GM06990 (cell line): ENCODE results near the gene SLC17A5.
A peak's percentile ranks its signal among the peaks of the same experiment; 100 is the strongest.

ENCODE experiments used
- DNase-seq: peaks from one replicate; pipeline ENCODE4 v3.0.0-alpha.2; 2011; ENCODE audit not compliant: insufficient read length; ENCODE audit errors: extremely low read depth
- H3K27me3 ChIP-seq: replicated peaks from 2 replicates; pipeline ENCODE4 v1.6.0; 2011; ENCODE audit warnings: low read length; ENCODE audit not compliant: control insufficient read depth, insufficient read depth
- H3K36me3 ChIP-seq: 2 replicates; pipeline ENCODE4 v1.5.1; 2011; ENCODE audit warnings: low read length; ENCODE audit not compliant: control insufficient read depth, insufficient read depth
- H3K4me3 ChIP-seq: replicated peaks from 2 replicates; pipeline ENCODE4 v1.5.1; 2011; ENCODE audit warnings: low read depth, mild to moderate bottlenecking, control low read depth, low read length
- TF ChIP-seq, protein P1 (sequence below): IDR thresholded peaks from 2 replicates; pipeline ENCODE4 v1.5.1; 2011; ENCODE audit warnings: low read length, control low read depth, mild to moderate bottlenecking, inconsistent platforms; ENCODE audit not compliant: insufficient read depth, poor library complexity, severe bottlenecking

Gene SLC17A5

DNA sequence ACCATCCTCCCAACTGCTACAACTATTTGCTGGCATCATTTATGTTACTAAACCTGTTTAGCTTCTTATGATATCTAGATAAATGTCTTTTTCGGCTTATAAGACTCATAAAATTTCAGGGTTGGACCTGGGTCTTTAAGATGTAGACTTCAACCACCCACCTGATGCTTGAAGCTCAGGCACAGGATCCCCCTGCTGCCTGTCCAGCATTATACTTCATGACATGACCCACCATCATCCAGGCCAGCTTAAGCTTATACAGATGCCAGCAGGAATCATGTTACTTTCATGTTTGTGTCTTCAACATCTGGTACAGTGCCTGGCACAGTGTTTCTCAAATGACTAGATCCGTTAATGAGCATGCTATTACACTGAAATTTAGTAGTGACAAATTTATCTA is 47.4 kb downstream of the SLC17A5 start:
- no peak for DNase-seq
- TF ChIP-seq, protein P1, sequence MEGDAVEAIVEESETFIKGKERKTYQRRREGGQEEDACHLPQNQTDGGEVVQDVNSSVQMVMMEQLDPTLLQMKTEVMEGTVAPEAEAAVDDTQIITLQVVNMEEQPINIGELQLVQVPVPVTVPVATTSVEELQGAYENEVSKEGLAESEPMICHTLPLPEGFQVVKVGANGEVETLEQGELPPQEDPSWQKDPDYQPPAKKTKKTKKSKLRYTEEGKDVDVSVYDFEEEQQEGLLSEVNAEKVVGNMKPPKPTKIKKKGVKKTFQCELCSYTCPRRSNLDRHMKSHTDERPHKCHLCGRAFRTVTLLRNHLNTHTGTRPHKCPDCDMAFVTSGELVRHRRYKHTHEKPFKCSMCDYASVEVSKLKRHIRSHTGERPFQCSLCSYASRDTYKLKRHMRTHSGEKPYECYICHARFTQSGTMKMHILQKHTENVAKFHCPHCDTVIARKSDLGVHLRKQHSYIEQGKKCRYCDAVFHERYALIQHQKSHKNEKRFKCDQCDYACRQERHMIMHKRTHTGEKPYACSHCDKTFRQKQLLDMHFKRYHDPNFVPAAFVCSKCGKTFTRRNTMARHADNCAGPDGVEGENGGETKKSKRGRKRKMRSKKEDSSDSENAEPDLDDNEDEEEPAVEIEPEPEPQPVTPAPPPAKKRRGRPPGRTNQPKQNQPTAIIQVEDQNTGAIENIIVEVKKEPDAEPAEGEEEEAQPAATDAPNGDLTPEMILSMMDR = no peak
- H3K27me3 ChIP-seq = no peaks in the 10 kb centered on the region

DNA sequence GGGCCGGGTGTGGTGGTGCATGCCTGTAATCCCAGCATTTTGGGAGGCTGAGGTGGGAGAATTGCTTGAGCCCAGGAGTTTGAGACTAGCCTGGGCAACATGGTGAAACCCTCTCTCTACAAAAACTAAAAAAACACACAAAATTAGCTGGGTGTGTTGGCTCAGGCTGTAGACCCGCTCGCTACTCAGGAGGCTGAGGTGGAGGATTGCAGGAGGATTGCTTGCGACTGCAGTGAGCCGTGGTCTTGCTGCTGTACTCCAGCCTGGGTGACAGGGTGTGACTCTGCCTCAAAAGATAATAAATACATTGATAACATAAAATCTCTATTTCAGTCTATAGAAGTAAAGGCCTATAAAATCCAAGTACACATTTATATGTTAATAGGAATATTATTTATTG is 49.3 kb downstream of the SLC17A5 start:
- TF ChIP-seq, protein P1 = no peak
- no peaks in the 10 kb centered on the region for H3K36me3 ChIP-seq
- no peak for DNase-seq
- no peak overlapping the region for H3K4me3 ChIP-seq
- no peaks in the 10 kb centered on the region for H3K27me3 ChIP-seq

More for the DNA sequence above, 47.4 kb downstream of the SLC17A5 start:
- no peak overlapping the region for H3K4me3 ChIP-seq
- no peaks in the 10 kb centered on the region for H3K36me3 ChIP-seq

DNA sequence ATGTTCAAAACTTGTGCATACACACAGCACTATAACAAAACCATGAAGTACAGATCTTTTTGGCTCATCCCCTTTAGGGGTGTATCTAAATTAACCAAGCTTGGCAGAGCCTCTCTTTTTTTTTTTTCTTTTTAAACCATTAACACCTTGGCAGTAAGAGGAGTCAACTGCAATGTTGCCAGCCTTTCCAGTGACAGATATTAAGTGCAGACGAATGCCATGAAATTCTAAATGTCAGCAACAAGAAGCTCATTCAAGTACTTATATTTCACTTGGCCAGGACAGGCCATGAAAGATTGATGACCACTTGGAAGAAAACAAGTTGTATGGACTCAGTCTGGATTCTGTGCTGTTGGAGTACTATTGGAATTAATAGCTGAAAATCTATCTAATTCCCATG is 49.8 kb downstream of the SLC17A5 start:
- Histone ChIP-seq H3K36me3 (no peaks in the 10 kb centered on the region), H3K4me3 (no peak overlapping the region), H3K27me3 (no peaks in the 10 kb centered on the region)
- TF ChIP-seq, protein P1 = no peak
- DNase-seq = no peak

DNA sequence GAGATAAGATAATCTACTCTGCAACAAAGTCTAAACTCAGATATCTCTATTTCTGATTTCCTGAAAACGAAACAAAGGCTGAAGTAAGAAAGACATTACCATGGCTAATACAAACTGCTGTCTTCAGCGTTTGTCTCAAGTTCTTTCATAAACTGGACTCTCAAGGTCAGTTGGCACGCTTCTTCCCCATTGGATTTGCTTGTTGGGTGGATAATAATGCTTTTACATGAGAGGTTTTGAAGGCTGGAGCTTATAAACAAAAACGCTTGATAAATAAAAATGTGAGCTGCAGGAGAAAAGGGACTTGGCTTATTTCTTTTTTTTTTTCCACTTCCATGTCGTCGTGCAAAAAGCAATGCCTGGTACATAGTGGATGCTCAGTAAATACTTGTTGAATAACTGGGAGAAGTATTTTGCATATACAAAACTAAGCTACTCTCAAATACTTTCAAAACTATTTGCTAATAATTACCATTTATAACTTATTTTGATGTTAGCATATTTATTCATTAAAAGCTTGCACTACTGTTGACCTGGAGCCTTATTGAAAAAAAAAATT is 67.3 kb downstream of the SLC17A5 start:
- DNase-seq = no peak
- TF ChIP-seq, protein P1 = no peak
- no peaks in the 10 kb centered on the region for H3K36me3 ChIP-seq
- no peaks in the 10 kb centered on the region for H3K27me3 ChIP-seq
- H3K4me3 ChIP-seq = peak overlapping the region; percentile 26; the same call in 1 of the 2 replicates

DNA sequence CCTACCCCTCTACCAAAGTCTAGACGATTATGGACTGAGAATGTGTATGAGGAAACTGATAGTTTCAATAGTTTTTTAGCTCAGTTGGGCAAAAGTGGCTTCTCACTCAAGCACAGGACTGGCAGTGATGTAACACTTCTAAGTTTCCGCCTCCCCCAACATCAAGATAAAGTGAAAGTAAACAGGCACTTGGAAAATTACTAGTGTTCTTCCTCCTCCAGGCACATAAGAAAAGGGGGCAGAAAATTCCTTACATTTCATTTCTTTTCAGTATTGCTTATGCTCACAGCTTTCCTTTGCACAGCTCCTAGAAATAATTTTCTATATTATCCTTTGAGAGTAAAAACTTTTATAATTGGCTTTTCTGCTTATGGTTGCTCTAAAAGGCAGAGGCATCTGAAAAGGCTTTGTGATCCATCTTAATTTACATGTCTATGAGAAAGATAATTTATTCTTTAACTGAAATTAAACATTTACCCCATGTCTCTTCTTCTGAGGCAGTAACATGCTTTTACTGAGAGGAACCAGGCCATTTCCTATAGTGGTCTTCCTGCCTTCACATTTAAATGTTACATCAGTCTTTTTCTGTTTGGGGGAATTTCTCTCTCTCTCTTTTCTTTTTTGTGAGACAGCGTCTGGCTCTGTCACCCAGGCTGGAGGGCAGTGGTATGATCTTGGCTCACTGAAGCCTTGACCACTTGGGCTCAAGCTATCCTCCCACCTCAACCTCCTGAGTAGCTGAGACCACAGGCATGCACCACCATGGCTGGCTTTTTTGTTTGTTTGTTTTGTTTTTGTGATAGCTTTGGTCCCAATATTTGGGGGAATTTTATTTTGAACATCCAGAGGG is 68.0 kb downstream of the SLC17A5 start:
- TF ChIP-seq, protein P1 = no peak
- peak; percentile 50 for DNase-seq
- Histone ChIP-seq H3K4me3 (peak overlapping the region; percentile 26; the same call in 1 of the 2 replicates), H3K36me3 (no peaks in the 10 kb centered on the region), H3K27me3 (no peaks in the 10 kb centered on the region)

DNA sequence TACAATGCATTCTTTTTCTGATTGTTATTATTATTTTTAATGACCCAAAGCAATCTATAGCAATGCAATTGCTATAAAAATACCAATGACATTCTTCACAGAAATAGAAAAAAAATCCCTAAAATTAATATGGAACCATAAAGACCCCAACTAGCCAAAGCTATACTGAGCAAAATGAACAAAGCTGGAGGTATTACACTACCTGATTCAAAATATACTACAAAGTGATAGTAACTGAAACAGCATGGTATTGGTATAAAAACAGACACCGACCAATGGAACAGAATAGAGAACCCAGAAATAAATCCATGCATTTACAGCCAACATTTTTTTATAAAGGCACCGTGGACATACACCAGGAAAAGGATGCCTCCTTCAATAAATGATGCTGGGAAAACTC is 72.5 kb downstream of the SLC17A5 start:
- DNase-seq = no peak
- H3K27me3 ChIP-seq = no peaks in the 10 kb centered on the region
- no peak overlapping the region for H3K4me3 ChIP-seq
- no peaks in the 10 kb centered on the region for H3K36me3 ChIP-seq
- TF ChIP-seq, protein P1 = no peak
